ENCODE measurements around the gene FBXO15.

FBXO15 gene

DNA sequence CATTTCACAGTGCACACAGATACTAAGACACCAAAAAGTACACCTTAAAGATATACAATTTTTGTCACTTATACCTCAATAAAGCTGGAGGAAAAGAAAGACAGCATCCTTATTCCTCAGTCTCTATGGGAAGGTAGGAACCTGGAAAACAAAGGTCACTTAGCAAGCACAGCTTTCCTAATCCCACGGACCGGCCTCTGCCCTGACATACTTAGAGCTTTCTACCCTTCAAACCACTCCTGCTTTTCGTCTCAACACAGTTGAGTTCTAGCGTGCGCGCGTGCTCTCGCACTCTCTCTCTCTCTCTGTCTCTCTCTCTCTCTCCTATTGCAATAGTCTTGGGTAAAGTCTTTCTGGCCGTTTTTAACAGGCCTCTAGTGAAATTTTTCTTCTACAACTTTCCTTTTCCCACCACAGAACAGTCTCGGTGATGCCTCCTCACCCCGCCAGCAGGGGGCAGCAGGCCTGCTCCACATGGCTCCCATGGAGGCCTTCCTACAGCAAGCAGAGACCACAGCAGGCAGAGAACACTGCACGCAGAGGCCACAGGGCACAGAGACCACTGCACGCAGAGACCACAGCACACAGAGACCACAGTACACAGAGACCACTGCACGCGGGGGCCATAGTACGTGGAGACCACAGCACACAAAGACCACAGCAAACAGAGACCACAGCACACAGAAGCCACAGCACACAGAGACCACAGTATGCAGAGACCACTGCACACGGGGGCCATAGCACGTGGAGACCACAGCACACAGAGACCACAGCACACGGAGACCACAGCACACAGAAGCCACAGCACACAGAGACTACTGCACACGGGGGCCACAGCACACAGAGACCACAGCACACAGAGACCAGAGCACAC is 106.9 kb downstream of the FBXO15 start:
- peak; percentile 34 for DNase-seq

DNA sequence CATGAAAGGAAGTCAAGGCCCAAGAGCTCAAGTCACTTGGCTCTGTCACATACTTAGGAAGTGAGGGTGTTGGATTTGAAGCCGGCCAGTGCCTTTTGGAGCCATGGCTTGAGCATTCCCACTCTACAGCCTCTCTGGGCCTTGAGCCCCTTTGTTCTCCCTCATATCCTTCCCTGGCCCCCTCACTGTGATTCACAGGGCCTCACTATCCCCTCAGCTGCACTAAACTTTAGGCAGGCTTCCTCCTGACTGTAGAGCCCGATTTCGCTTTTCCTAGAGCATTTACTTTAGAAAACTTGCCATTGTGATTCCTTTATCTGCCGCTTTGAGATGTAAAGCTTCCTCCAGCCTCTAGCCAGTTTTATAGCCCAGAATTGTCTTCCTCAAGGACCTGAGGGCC is 107.6 kb downstream of the FBXO15 start:
- no peak for DNase-seq

DNA sequence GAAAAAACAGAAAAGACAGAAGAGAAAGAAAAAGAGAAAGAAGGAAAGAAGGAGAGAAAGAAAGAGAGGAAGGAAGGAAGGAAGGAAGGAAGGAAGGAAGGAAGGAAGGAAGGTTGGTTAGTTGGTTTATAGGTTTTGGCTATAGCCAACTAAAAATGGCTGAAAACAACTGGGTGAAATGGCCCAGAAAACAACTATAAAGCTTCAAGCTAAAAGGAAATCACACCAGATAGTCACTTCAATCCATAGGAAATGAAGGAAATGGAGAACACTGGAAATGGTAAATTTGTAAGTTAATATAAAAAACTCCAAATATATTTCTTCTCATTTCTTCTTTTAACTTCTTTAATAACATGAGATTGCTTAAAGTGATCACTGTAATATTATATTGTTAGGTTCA is 118.5 kb downstream of the FBXO15 start:
- no peak for DNase-seq

Measured in inflammatory macrophage treated with lipopolysaccharide for 4 hours (primary cell).